Nephron (organoid): ENCODE data around the gene PKMYT1.

Source experiments
- H3K27ac Mint-ChIP-seq, 3 experiments: 2 replicates each; pipeline ENCODE4 v1.8.0; 2020; ENCODE audit warnings: mixed read lengths in 3 of 3, mild to moderate bottlenecking in 2 of 3, moderate library complexity in 1 of 3
- H3K27me3 Mint-ChIP-seq: 2 replicates; pipeline ENCODE4 v1.8.0; 2021; ENCODE audit warnings: low read depth, mild to moderate bottlenecking, moderate library complexity, mixed read lengths
- H3K36me3 Mint-ChIP-seq: 2 replicates; pipeline ENCODE4 v1.8.0; 2020; ENCODE audit warnings: low read depth, mixed read lengths
- H3K4me1 Mint-ChIP-seq: 2 replicates; pipeline ENCODE4 v1.8.0; 2020; ENCODE audit warnings: mixed read lengths
- H3K4me3 Mint-ChIP-seq, 3 experiments: 2 replicates each; pipeline ENCODE4 v1.8.0; 2020; ENCODE audit warnings: mild to moderate bottlenecking in 3 of 3, mixed read lengths in 3 of 3, moderate library complexity in 2 of 3
- H3K9me3 Mint-ChIP-seq: 2 replicates; pipeline ENCODE4 v1.8.0; 2020; ENCODE audit warnings: mixed read lengths
- CTCF ChIP-seq, 3 experiments: fragments of 200-600 bp; sonication (generic); IDR thresholded peaks; one replicate each; pipeline ENCODE4 v1.5.0; 2021; ENCODE audit warnings: antibody characterized with exemption in 3 of 3; ENCODE audit not compliant: unreplicated experiment in 3 of 3

The PKMYT1 gene

GRCh38 chr16:2975161-2975795, 5.0 kb downstream of the PKMYT1 start:
- peaks cover 16% of the 10 kb centered on the region for H3K4me1 Mint-ChIP-seq
- H3K36me3 Mint-ChIP-seq: no peaks in the 10 kb centered on the region
- H3K4me3 Mint-ChIP-seq: no peak overlapping the region
- no peaks in the 10 kb centered on the region for H3K9me3 Mint-ChIP-seq
- no peak for TF ChIP-seq CTCF (IDR thresholded peaks at IDR 0.05; ENCODE audit: unreplicated experiment in 3 of 3)
- H3K27me3 Mint-ChIP-seq: no peaks in the 10 kb centered on the region
- H3K27ac Mint-ChIP-seq: no peak overlapping the region

GRCh38 chr16:2974319-2975056, 5.8 kb downstream of the PKMYT1 start:
- no peak for TF ChIP-seq CTCF (IDR thresholded peaks at IDR 0.05; ENCODE audit: unreplicated experiment in 3 of 3)
- Mint-ChIP-seq H3K36me3 (no peaks in the 10 kb centered on the region), H3K9me3 (no peaks in the 10 kb centered on the region), H3K27ac (no peak overlapping the region), H3K27me3 (no peaks in the 10 kb centered on the region), H3K4me1 (peaks cover 16% of the 10 kb centered on the region), H3K4me3 (no peak overlapping the region)

- Mint-ChIP-seq H3K27me3 (no peaks in the 10 kb centered on the region), H3K27ac (no peak overlapping the region), H3K4me1 (peaks cover 16% of the 10 kb centered on the region), H3K4me3 (no peak overlapping the region), H3K36me3 (no peaks in the 10 kb centered on the region), H3K9me3 (no peaks in the 10 kb centered on the region)
- TF ChIP-seq CTCF (IDR thresholded peaks at IDR 0.05; ENCODE audit: unreplicated experiment in 3 of 3): no peak
Measured at GRCh38 chr16:2973605-2974318, 6.5 kb downstream of the PKMYT1 start.

GRCh38 chr16:2973093-2973492, 7.2 kb downstream of the PKMYT1 start:
- no peaks in the 10 kb centered on the region for H3K36me3 Mint-ChIP-seq
- H3K4me1 Mint-ChIP-seq: peaks cover 23% of the 10 kb centered on the region
- peaks cover 6% of the 10 kb centered on the region for H3K27me3 Mint-ChIP-seq
- no peak for TF ChIP-seq CTCF (IDR thresholded peaks at IDR 0.05; ENCODE audit: unreplicated experiment in 3 of 3)
- H3K4me3 Mint-ChIP-seq: no peak overlapping the region
- no peak overlapping the region for H3K27ac Mint-ChIP-seq
- no peaks in the 10 kb centered on the region for H3K9me3 Mint-ChIP-seq

GRCh38 chr16:2971985-2972784, 8.1 kb downstream of the PKMYT1 start:
- Mint-ChIP-seq H3K4me1 (peaks cover 22% of the 10 kb centered on the region), H3K4me3 (peak overlapping the region; percentile 63 to 73 (median 69)), H3K27me3 (peaks cover 7% of the 10 kb centered on the region), H3K27ac (no peak overlapping the region), H3K9me3 (no peaks in the 10 kb centered on the region), H3K36me3 (no peaks in the 10 kb centered on the region)
- TF ChIP-seq CTCF (IDR thresholded peaks at IDR 0.05; ENCODE audit: unreplicated experiment in 3 of 3): no peak
